GM10248 (cell line): ENCODE measurements around the gene ABCB11.

Experiments
- CTCF ChIA-PET: fragments of 300-600 bp; sonication (Branson Sonifier 250); formaldehyde crosslinking; extraction: SDS; loops from one replicate; lab custom pipeline; 2021; ENCODE audit warnings: antibody characterized with exemption; lab: Yijun Ruan, JAX
- POLR2A ChIA-PET: fragments of 350-650 bp; sonication (Branson Sonifier 250); formaldehyde crosslinking; extraction: SDS; loops from one replicate; lab custom pipeline; 2020; ENCODE audit warnings: antibody characterized with exemption; lab: Yijun Ruan, JAX
- DNase-seq: peaks from one replicate; pipeline ENCODE4 v3.0.0; 2012; ENCODE audit errors: extremely low spot score
- TF ChIP-seq, protein P1 (sequence below): IDR thresholded peaks from 2 replicates; pipeline ENCODE4 v1.5.1; 2012; ENCODE audit warnings: mild to moderate bottlenecking, low read depth; ENCODE audit errors: extremely low read depth, missing control alignments, control extremely low read depth

Gene ABCB11

DNA sequence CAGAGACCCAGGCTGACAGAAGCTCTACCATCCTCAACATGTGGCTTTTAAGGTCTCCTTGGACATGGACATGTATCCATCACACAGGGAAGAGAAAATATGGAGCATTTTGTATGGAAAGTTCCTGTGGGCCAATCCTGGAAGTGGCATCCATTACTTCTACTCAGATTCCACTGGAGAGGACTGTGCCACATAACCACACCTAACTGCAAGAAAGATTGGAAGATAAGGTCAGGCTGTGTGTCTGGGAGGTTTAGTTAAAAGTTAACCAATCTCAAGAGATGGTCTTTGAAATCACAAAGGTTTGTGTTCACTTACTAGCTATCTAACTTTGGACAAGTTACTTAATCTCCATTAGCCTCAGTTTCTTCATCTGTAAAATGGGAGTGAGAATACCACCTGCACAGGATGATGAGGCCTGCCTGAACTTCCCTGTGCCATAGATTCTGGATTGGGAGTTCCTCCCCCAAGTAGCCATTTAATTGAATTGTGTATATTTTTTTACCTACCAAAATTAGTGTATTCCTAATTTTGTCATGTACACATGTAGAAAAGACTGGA is 3.9 kb upstream of the ABCB11 start:
- no peak for DNase-seq
- CTCF ChIA-PET: interaction anchor here (0.7 kb wide), 1 partner anchor 104 kb away, joined by 3 read pairs; no protein-coding TSS in a partner anchor
- POLR2A ChIA-PET: no interaction called here
- TF ChIP-seq, protein P1, sequence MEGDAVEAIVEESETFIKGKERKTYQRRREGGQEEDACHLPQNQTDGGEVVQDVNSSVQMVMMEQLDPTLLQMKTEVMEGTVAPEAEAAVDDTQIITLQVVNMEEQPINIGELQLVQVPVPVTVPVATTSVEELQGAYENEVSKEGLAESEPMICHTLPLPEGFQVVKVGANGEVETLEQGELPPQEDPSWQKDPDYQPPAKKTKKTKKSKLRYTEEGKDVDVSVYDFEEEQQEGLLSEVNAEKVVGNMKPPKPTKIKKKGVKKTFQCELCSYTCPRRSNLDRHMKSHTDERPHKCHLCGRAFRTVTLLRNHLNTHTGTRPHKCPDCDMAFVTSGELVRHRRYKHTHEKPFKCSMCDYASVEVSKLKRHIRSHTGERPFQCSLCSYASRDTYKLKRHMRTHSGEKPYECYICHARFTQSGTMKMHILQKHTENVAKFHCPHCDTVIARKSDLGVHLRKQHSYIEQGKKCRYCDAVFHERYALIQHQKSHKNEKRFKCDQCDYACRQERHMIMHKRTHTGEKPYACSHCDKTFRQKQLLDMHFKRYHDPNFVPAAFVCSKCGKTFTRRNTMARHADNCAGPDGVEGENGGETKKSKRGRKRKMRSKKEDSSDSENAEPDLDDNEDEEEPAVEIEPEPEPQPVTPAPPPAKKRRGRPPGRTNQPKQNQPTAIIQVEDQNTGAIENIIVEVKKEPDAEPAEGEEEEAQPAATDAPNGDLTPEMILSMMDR: no peak

DNA sequence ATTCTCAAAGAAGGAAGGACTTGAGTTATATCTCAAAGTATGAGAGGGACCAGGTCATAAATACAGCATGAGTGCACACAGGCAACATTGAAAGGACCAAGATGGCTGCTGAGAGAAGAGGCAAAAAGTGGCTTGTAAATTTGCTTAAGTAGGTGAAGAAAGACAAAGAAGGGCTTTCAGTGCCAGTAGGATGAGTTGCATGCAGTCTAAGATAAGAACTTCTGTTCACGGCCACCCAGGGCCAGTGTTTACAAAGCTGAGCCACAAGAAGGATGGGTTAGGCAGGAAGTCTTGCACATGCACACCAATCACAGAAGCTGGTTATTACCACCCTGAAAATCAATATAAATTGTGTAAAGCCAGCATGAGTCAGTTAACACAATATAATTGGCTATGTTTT is 3.1 kb upstream of the ABCB11 start:
- TF ChIP-seq, protein P1: no peak
- ChIA-PET CTCF (interaction anchor here (1.2 kb wide), 1 partner anchor 13 kb away, joined by 3 read pairs; no protein-coding TSS in a partner anchor), POLR2A (no interaction called here)
- DNase-seq: no peak

DNA sequence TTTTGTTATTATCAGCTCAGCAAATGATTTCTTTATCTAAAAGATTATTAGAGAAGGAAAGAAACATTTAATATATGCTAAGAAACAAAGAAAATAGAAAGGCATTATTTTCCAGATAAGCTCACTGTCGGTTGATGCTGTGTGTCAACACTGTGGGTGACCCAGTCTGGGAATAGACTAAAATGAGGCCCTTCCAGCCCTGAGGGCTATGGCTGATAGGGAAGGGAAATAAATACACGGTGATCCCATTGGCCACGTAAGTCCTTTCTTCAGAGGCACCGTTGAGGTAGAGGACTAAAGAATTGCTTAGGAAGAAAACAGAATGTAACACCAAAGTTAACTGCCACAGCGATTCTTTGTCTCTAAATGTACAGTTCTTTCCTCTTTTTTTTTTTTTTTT is 1.8 kb downstream of the ABCB11 start:
- POLR2A ChIA-PET: no interaction called here
- TF ChIP-seq, protein P1: no peak
- no peak for DNase-seq
- CTCF ChIA-PET: interaction anchor here (1.4 to 1.6 kb wide), 2 partner anchors 11 to 26 kb away, joined by 3 read pairs; no protein-coding TSS in a partner anchor

DNA sequence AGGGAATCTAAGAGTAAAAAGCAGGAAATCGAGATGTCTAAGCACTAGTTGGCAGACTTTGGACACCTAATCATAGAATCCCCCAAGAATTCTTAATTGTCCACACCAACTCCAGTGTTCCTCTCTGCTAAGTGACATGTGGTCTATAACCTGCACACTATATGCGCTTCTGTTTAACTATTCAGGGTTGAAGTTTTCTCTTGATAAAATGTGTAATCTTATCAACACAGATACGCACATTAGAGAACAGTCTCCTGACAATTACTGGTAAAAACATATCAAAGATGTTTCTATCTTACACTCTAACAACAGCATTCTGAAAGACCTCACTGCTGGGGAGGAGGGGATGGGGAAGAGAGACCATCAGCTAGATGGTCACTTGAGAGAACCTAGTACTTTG is 3.9 kb downstream of the ABCB11 start:
- ChIA-PET POLR2A (no interaction called here), CTCF (no interaction called here)
- TF ChIP-seq, protein P1: no peak
- no peak for DNase-seq

DNA sequence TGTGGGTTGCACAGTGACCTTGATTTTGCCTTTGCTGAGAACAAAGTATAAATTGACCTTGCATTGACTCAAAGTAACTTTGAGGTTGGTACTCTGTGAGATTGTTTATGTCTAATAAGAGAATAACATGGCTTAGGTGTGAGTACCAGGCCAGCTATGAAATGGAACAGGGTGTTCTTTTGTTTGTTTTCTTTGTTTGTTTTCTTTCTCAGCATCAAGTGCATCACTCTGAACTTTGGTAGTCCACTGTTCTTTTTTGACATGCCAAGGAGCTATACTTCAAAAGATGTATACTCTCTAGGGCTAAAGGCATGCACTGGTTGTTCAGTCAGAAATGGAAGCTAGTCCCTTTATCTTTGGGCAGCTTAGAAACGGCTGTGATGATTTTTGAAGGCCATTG is 5.1 kb downstream of the ABCB11 start:
- no peak for DNase-seq
- TF ChIP-seq, protein P1: no peak
- ChIA-PET CTCF (no interaction called here), POLR2A (no interaction called here)

DNA sequence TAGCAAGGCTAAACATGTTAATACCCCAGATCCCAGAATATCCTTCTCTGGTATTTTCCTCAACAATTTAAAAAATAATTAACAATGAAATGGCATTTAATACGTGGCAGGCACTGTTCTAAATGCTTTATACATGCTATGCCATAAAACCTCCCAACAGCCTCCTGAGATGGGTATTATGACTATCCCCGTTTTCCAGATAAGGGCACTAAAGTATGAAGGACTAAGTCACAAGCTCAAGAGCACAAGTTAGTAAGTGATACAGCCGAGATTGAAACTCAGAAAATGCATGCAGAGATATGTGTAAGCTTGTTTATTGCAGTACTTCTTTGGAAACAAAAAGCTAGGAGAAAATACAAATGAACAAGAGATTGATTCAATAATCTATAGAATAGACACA is 8.0 kb downstream of the ABCB11 start:
- ChIA-PET CTCF (interaction anchor here (1.2 to 1.5 kb wide), 2 partner anchors 9 to 13 kb away, joined by 3 to 4 read pairs; no protein-coding TSS in a partner anchor), POLR2A (no interaction called here)
- TF ChIP-seq, protein P1: no peak
- DNase-seq: no peak

DNA sequence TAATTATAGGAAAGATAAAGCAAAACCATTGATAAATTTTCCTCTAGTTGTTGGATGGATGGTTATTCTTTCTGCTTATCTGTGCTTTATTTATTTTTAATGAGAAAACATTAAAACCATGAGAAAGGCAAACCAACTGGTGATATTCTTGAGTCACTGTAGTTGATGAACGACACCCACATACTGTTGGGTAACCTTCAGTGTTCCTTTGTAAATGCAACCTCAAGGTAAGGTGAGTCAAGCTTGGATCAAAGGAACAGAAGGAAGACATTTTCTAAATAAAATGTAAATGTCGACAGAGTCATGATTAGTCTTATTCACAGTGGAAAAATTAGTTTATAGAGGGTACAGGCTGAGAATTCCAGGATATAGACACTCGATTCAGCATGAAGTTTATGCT is 12.7 kb downstream of the ABCB11 start:
- TF ChIP-seq, protein P1: no peak
- ChIA-PET POLR2A (no interaction called here), CTCF (interaction anchor here (1.3 kb wide), 1 partner anchor 10 kb away, joined by 3 read pairs; no protein-coding TSS in a partner anchor)
- no peak for DNase-seq
